PC-3 (cell line): ENCODE results near the gene TEDC1. TPM values are rescaled to one million over a fixed set of nuclear protein-coding genes. Genes with fewer than 3 reads are reported as not detected.

ENCODE experiments used
- ATAC-seq: fragments of 200-7000 bp; cut with Tn5 transposase; 2 replicates; pipeline ENCODE4 v1.9.1; 2020; ENCODE audit warnings: mild to moderate bottlenecking, moderate library complexity
- BruUV-seq: library from RNA; stranded (reverse); fragments of 400-500 nt; replicated peaks from 2 replicates; lab custom pipeline; 2021; lab: Mats Ljungman, UMichigan
- CTCF ChIA-PET: fragments of 300-600 bp; sonication (Branson Sonifier 250); formaldehyde crosslinking; loops from one replicate; lab custom pipeline; 2022; ENCODE audit warnings: antibody characterized with exemption; lab: Charles Lee
- POLR2A ChIA-PET: fragments of 300-600 bp; sonication (Branson Sonifier 250); formaldehyde crosslinking; loops from one replicate; lab custom pipeline; 2022; ENCODE audit warnings: antibody characterized with exemption; ENCODE audit not compliant: unreplicated experiment; lab: Charles Lee
- DNase-seq: peaks from one replicate; pipeline ENCODE4 v3.0.0-alpha.2; 2015
- H2AFZ ChIP-seq: fragments of 300-600 bp; sonication (generic); 2 replicates; pipeline ENCODE4 v1.6.0; 2016; ENCODE audit warnings: antibody characterized with exemption, low read length
- H3F3A ChIP-seq: fragments of 300-600 bp; sonication (generic); one replicate; pipeline ENCODE4 v1.6.0; 2017; ENCODE audit warnings: antibody characterized with exemption, low read length, control low read depth, mild to moderate bottlenecking; ENCODE audit not compliant: unreplicated experiment
- H3K27ac ChIP-seq: fragments of 300-600 bp; sonication (generic); 2 replicates; pipeline ENCODE4 v1.5.1; 2016; ENCODE audit warnings: mild to moderate bottlenecking, low read length
- H3K27me3 ChIP-seq: fragments of 300-600 bp; sonication (generic); 2 replicates; pipeline ENCODE4 v1.6.1; 2016; ENCODE audit warnings: low read length, mixed read lengths
- H3K36me3 ChIP-seq: fragments of 300-600 bp; sonication (generic); 2 replicates; pipeline ENCODE4 v1.6.1; 2016; ENCODE audit warnings: low read depth, mixed run types, low read length, mixed read lengths
- H3K4me1 ChIP-seq: fragments of 300-600 bp; sonication (generic); 2 replicates; pipeline ENCODE4 v1.5.1; 2016; ENCODE audit warnings: low read length; ENCODE audit not compliant: insufficient read depth
- H3K4me2 ChIP-seq: fragments of 300-600 bp; sonication (generic); 2 replicates; pipeline ENCODE4 v1.6.0; 2016; ENCODE audit warnings: low read length
- H3K4me3 ChIP-seq: fragments of 300-600 bp; sonication (generic); 2 replicates; pipeline ENCODE4 v1.5.1; 2016; ENCODE audit warnings: mild to moderate bottlenecking, low read length, mixed read lengths
- H3K79me2 ChIP-seq: fragments of 300-600 bp; sonication (generic); 2 replicates; pipeline ENCODE4 v1.6.1; 2017; ENCODE audit warnings: low read length, mixed read lengths
- H3K9ac ChIP-seq: fragments of 300-600 bp; sonication (generic); 2 replicates; pipeline ENCODE4 v1.6.0; 2016; ENCODE audit warnings: mild to moderate bottlenecking, low read length
- H3K9me2 ChIP-seq: fragments of 300-600 bp; sonication (generic); replicated peaks from 2 replicates; pipeline ENCODE4 v1.6.1; 2016; ENCODE audit warnings: mixed run types, low read length, mixed read lengths
- H3K9me3 ChIP-seq: fragments of 300-600 bp; sonication (generic); 2 replicates; pipeline ENCODE4 v1.6.1; 2016; ENCODE audit warnings: low read length, mixed read lengths
- H4K20me1 ChIP-seq: fragments of 300-600 bp; sonication (generic); 2 replicates; pipeline ENCODE4 v1.6.1; 2016; ENCODE audit warnings: low read length, mixed read lengths
- EZH2 ChIP-seq: fragments of 300-600 bp; sonication (generic); IDR thresholded peaks from one replicate; pipeline ENCODE4 v1.6.1; 2017; ENCODE audit warnings: antibody characterized with exemption, mild to moderate bottlenecking, low read length; ENCODE audit not compliant: unreplicated experiment
- EZH2phosphoT487 ChIP-seq: fragments of 300-600 bp; sonication (generic); IDR thresholded peaks from 2 replicates; pipeline ENCODE4 v1.6.1; 2018; ENCODE audit warnings: mild to moderate bottlenecking, antibody characterized with exemption, low read length, borderline replicate concordance
- intact Hi-C: fragments of 100-400 bp; cut with micrococcal nuclease; formaldehyde crosslinking; loops from 2 replicates; pipeline ENCODE4 v1.9.0; 2023
- total RNA-seq: library from RNA; depleted of rRNA; stranded (reverse); fragments of >200 nt; gene quantifications from 2 replicates; pipeline ENCODE4 v1.2.3, GENCODE V29; 2014
- TF ChIP-seq, protein P1 (sequence below): fragments of 300-600 bp; sonication (generic); conservative IDR thresholded peaks from 2 replicates; pipeline ENCODE4 v1.5.1; 2017; ENCODE audit warnings: antibody characterized with exemption, low read depth, mild to moderate bottlenecking, low read length

The TEDC1 gene
- total RNA-seq, 1 experiment from 2014 or later, result 66.7 TPM

DNA sequence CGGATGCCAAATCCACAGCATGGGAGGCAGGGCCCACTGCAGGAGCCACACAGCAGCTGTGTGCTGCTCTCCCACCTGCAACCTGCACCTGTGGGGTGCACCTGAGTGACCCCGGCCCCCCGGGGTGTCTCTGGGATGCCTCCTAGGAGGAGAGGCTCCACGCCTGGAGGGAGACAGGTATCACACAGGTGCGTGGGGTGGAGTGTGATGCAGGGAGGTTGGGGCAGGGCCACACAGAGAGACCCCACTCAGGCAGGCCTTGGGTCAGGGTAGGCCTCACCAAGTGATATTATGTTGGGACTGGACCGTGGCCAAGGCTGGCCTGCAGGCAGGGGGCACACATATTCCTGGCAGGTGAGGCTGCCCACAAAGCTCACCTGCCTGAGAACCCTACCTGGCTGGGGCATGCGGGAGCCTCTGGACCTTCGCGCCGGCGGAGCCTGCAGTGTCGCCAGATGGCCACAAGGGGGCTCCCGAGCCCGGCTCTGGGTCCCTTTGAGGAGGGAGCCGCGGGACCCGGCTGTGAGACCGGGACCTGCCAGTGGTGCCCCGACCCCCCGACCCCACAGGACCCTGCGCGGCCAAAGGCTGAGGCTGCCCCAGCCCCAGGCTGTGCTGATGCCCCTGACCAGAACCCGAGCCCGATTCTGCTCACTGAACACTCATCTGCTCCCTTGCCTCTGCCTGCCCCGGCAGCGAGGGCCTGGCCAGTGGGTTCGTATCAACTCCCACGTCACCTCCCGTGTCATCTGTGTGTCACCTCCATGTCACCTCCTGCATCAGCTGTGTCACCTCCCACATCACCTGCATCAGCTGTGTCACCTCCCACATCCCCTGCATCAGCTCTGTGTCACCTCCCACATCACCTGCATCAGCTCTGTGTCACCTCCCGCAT is 46.8 kb downstream of the TEDC1 start:
- no peaks in the 10 kb centered on the region for H3K9me2 ChIP-seq
- no peaks in the 10 kb centered on the region for H3K9me3 ChIP-seq
- H2AFZ ChIP-seq, result peak overlapping the region; percentile 59; the same call in 1 of the 2 replicates
- DNase-seq (peak; percentile 55), ATAC-seq (peak; percentile 87)
- H3K36me3 ChIP-seq, result no peaks in the 10 kb centered on the region; the same call in 1 of the 2 replicates
- H3F3A ChIP-seq, result no peaks in the 10 kb centered on the region
- no peak overlapping the region for H3K4me3 ChIP-seq
- H3K27me3 ChIP-seq, result peaks cover 15% of the 10 kb centered on the region
- 0 out of 2 replicates have a peak overlapping the region, but pooled peaks have one; percentile 25 for H3K9ac ChIP-seq
- no peak overlapping the region for H3K27ac ChIP-seq
- TF ChIP-seq, protein P1, sequence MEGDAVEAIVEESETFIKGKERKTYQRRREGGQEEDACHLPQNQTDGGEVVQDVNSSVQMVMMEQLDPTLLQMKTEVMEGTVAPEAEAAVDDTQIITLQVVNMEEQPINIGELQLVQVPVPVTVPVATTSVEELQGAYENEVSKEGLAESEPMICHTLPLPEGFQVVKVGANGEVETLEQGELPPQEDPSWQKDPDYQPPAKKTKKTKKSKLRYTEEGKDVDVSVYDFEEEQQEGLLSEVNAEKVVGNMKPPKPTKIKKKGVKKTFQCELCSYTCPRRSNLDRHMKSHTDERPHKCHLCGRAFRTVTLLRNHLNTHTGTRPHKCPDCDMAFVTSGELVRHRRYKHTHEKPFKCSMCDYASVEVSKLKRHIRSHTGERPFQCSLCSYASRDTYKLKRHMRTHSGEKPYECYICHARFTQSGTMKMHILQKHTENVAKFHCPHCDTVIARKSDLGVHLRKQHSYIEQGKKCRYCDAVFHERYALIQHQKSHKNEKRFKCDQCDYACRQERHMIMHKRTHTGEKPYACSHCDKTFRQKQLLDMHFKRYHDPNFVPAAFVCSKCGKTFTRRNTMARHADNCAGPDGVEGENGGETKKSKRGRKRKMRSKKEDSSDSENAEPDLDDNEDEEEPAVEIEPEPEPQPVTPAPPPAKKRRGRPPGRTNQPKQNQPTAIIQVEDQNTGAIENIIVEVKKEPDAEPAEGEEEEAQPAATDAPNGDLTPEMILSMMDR, result peak; percentile 85
- TF ChIP-seq EZH2 (no peak), EZH2phosphoT487 (no peak)
- H4K20me1 ChIP-seq, result no peaks in the 10 kb centered on the region
- peak overlapping the region; percentile 69 for H3K4me2 ChIP-seq
- BruUV-seq, result no TSS peak
- no peaks in the 10 kb centered on the region for H3K79me2 ChIP-seq
- intact Hi-C loops, result no loop called here
- POLR2A ChIA-PET, result no interaction called here
- CTCF ChIA-PET, result no interaction called here
- peaks cover 5% of the 10 kb centered on the region for H3K4me1 ChIP-seq

DNA sequence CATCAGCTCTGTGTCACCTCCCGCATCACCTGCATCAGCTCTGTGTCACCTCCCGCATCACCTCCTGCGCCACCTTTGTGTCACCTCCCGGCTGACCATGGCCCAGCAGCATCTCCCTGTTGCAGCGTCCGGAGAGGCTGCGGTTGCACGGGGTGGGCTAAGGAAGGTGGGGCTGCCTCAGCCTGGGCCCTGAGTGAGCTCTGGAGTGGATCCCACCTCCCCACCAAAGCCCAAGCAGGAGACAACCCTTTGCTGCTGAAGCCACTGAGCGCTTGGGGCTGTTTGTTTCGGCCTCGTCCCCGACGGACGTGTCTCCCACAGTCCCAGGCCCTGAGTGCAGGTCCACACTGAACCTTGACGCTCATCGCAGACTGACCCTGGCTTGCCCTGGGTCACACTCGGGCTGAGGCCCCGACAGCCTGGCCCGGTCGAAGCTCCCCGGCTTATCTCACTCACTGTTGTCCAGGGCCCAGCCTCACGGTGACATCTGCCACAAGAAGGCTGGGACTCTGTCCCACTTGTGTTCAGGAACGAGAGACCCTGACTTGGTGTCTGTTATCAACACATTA is 47.5 kb downstream of the TEDC1 start:
- H3K4me2 ChIP-seq, result no peak overlapping the region
- ChIA-PET CTCF (no interaction called here), POLR2A (no interaction called here)
- intact Hi-C loops, result no loop called here
- H3K9me3 ChIP-seq, result no peaks in the 10 kb centered on the region
- BruUV-seq, result no TSS peak
- no peak for TF ChIP-seq EZH2
- no peak for TF ChIP-seq EZH2phosphoT487
- TF ChIP-seq, protein P1, result no peak
- no peaks in the 10 kb centered on the region; the same call in 1 of the 2 replicates for H3K36me3 ChIP-seq
- H3K79me2 ChIP-seq, result no peaks in the 10 kb centered on the region
- H3K27me3 ChIP-seq, result peaks cover 19% of the 10 kb centered on the region
- H3F3A ChIP-seq, result no peaks in the 10 kb centered on the region
- H3K27ac ChIP-seq, result no peak overlapping the region
- H3K9ac ChIP-seq, result no peak overlapping the region
- peaks cover 5% of the 10 kb centered on the region for H3K4me1 ChIP-seq
- no peak overlapping the region for H3K4me3 ChIP-seq
- ATAC-seq (no peak), DNase-seq (no peak)
- H4K20me1 ChIP-seq, result no peaks in the 10 kb centered on the region
- no peaks in the 10 kb centered on the region for H3K9me2 ChIP-seq
- H2AFZ ChIP-seq, result no peak overlapping the region

DNA sequence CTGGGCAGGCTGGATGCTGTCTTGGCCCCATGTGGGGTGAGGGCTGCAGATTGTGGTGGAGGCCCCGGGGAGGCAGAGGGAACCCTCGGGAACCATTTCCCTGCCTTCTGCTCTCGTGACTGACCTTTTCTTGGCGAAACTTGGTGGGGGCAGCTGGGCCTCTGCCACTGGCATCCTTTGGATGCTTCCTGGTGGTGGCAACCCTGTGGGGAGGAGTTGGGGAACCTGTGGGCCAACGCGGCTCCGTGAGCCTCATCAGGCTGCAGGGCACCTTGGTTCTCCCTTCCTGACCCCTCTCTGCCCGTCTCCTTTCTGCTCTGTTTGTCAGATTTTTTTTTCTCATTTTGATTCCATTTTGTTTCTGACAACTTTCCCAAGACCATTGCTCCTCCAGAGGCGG is 49.8 kb downstream of the TEDC1 start:
- intact Hi-C loops, result no loop called here
- DNase-seq (no peak), ATAC-seq (no peak)
- H3F3A ChIP-seq, result no peaks in the 10 kb centered on the region
- H3K27me3 ChIP-seq, result peaks cover 23% of the 10 kb centered on the region
- no peak overlapping the region for H2AFZ ChIP-seq
- peaks cover 5% of the 10 kb centered on the region for H3K4me1 ChIP-seq
- H3K9me3 ChIP-seq, result no peaks in the 10 kb centered on the region
- no peaks in the 10 kb centered on the region for H4K20me1 ChIP-seq
- no peaks in the 10 kb centered on the region; the same call in 1 of the 2 replicates for H3K36me3 ChIP-seq
- no peak overlapping the region for H3K9ac ChIP-seq
- ChIA-PET POLR2A (no interaction called here), CTCF (no interaction called here)
- no peak overlapping the region for H3K4me2 ChIP-seq
- H3K9me2 ChIP-seq, result no peaks in the 10 kb centered on the region
- no peak overlapping the region for H3K4me3 ChIP-seq
- H3K79me2 ChIP-seq, result no peaks in the 10 kb centered on the region
- TF ChIP-seq EZH2phosphoT487, result no peak
- no peak for TF ChIP-seq EZH2
- TF ChIP-seq, protein P1, result no peak
- no peak overlapping the region for H3K27ac ChIP-seq
- BruUV-seq, result no TSS peak
